H9 (cell line): Measurements from ENCODE around the gene PANK2. TPM values are rescaled to one million over a fixed set of nuclear protein-coding genes. Genes with fewer than 3 reads are reported as not detected.

Source experiments
- DNase-seq: peaks from one replicate; pipeline ENCODE4 v3.0.0-alpha.2; 2017
- H2AFZ ChIP-seq: one replicate; pipeline ENCODE4 v1.6.1; 2013; ENCODE audit warnings: mild to moderate bottlenecking, low read length, control low read depth, moderate library complexity
- H2AK5ac ChIP-seq: 2 replicates; pipeline ENCODE4 v1.6.1; 2013; ENCODE audit warnings: low read length, control low read depth, mixed read lengths; ENCODE audit not compliant: insufficient read length
- H2BK120ac ChIP-seq: one replicate; pipeline ENCODE4 v1.6.1; 2013; ENCODE audit warnings: low read depth, mild to moderate bottlenecking, low read length, control low read depth, inconsistent platforms; ENCODE audit not compliant: poor library complexity, severe bottlenecking
- H2BK12ac ChIP-seq: 2 replicates; pipeline ENCODE4 v1.6.1; 2013; ENCODE audit warnings: low read length, control low read depth, mixed read lengths, low read depth; ENCODE audit not compliant: insufficient read length
- H2BK15ac ChIP-seq: 2 replicates; pipeline ENCODE4 v1.6.1; 2013; ENCODE audit warnings: low read depth, low read length, control low read depth
- H2BK20ac ChIP-seq: one replicate; pipeline ENCODE4 v1.6.1; 2013; ENCODE audit warnings: low read depth, mild to moderate bottlenecking, low read length, control low read depth, inconsistent platforms; ENCODE audit not compliant: poor library complexity, severe bottlenecking
- H2BK5ac ChIP-seq: 2 replicates; pipeline ENCODE4 v1.6.1; 2013; ENCODE audit warnings: low read length, control low read depth, mixed read lengths; ENCODE audit not compliant: insufficient read length
- H3K14ac ChIP-seq: 2 replicates; pipeline ENCODE4 v1.6.1; 2013; ENCODE audit warnings: low read length, control low read depth; ENCODE audit not compliant: insufficient read depth
- H3K18ac ChIP-seq: 2 replicates; pipeline ENCODE4 v1.6.1; 2013; ENCODE audit warnings: low read depth, mild to moderate bottlenecking, mixed read lengths, low read length, control low read depth; ENCODE audit not compliant: insufficient read length
- H3K23ac ChIP-seq: 2 replicates; pipeline ENCODE4 v1.6.1; 2013; ENCODE audit warnings: low read length, control low read depth, mixed read lengths, low read depth; ENCODE audit not compliant: insufficient read length
- H3K23me2 ChIP-seq: 2 replicates; pipeline ENCODE4 v1.6.1; 2013; ENCODE audit warnings: low read depth, mild to moderate bottlenecking, mixed read lengths, low read length, control low read depth; ENCODE audit not compliant: insufficient read length, poor library complexity, severe bottlenecking
- H3K27ac ChIP-seq: 2 replicates; pipeline ENCODE4 v1.5.1; 2013; ENCODE audit warnings: low read length, control low read depth, mixed read lengths, low read depth; ENCODE audit not compliant: insufficient read length
- H3K27me3 ChIP-seq: 2 replicates; pipeline ENCODE4 v1.6.1; 2013; ENCODE audit warnings: low read length, control low read depth, inconsistent platforms; ENCODE audit not compliant: insufficient read depth
- H3K4ac ChIP-seq: 2 replicates; pipeline ENCODE4 v1.6.1; 2013; ENCODE audit warnings: low read depth, mild to moderate bottlenecking, control low read depth, inconsistent platforms, low read length, moderate library complexity
- H3K4me1 ChIP-seq: 2 replicates; pipeline ENCODE4 v1.6.1; 2013; ENCODE audit warnings: low read length, control low read depth, inconsistent platforms; ENCODE audit not compliant: insufficient read depth
- H3K4me2 ChIP-seq: 2 replicates; pipeline ENCODE4 v1.6.1; 2013; ENCODE audit warnings: low read length, control low read depth, mixed read lengths; ENCODE audit not compliant: insufficient read length, insufficient read depth
- H3K56ac ChIP-seq: 2 replicates; pipeline ENCODE4 v1.6.1; 2013; ENCODE audit warnings: low read depth, mild to moderate bottlenecking, mixed read lengths, low read length, control low read depth; ENCODE audit not compliant: insufficient read length
- H3K79me1 ChIP-seq: 2 replicates; pipeline ENCODE4 v1.6.1; 2013; ENCODE audit warnings: low read depth, mild to moderate bottlenecking, moderate library complexity, low read length, control low read depth, inconsistent platforms; ENCODE audit not compliant: insufficient read depth, poor library complexity, severe bottlenecking
- H3K79me2 ChIP-seq: 2 replicates; pipeline ENCODE4 v1.6.1; 2013; ENCODE audit warnings: low read length, control low read depth, inconsistent platforms; ENCODE audit not compliant: insufficient read depth
- H3K9ac ChIP-seq: 2 replicates; pipeline ENCODE4 v1.6.1; 2013; ENCODE audit warnings: low read length, control low read depth, mixed read lengths; ENCODE audit not compliant: insufficient read length; ENCODE audit errors: extremely low read depth
- H3K9me3 ChIP-seq: one replicate; pipeline ENCODE4 v1.6.1; 2013; ENCODE audit warnings: low read depth, low read length, inconsistent platforms; ENCODE audit not compliant: control insufficient read depth
- H3T11ph ChIP-seq: one replicate; pipeline ENCODE4 v1.6.1; 2013; ENCODE audit warnings: mild to moderate bottlenecking, low read length, control low read depth, inconsistent platforms
- H4K20me1 ChIP-seq: one replicate; pipeline ENCODE4 v1.6.1; 2013; ENCODE audit not compliant: control insufficient read depth, insufficient read length, insufficient read depth
- H4K5ac ChIP-seq: 2 replicates; pipeline ENCODE4 v1.6.1; 2013; ENCODE audit warnings: low read depth, mild to moderate bottlenecking, mixed read lengths, low read length, control low read depth; ENCODE audit not compliant: insufficient read length
- H4K8ac ChIP-seq: replicated peaks from 2 replicates; pipeline ENCODE4 v1.6.1; 2013; ENCODE audit warnings: low read length, control low read depth, mixed read lengths, low read depth; ENCODE audit not compliant: insufficient read length
- H4K91ac ChIP-seq: 2 replicates; pipeline ENCODE4 v1.6.1; 2013; ENCODE audit warnings: low read depth, mild to moderate bottlenecking, moderate library complexity, mixed read lengths, low read length, control low read depth; ENCODE audit not compliant: insufficient read length
- H3K27ac Mint-ChIP-seq, 3 experiments: 2 replicates in 2 of 3; 3 replicates in 1 of 3; pipeline ENCODE4 v1.8.0; 2020 to 2021; ENCODE audit warnings: mixed read lengths in 3 of 3, mild to moderate bottlenecking in 1 of 3, moderate library complexity in 1 of 3
- H3K27me3 Mint-ChIP-seq: 2 replicates; pipeline ENCODE4 v1.8.0; 2021; ENCODE audit warnings: low read depth, mild to moderate bottlenecking, moderate library complexity, mixed read lengths
- H3K36me3 Mint-ChIP-seq, 3 experiments: 2 replicates in 2 of 3; 3 replicates in 1 of 3; pipeline ENCODE4 v1.8.0; 2020 to 2021; ENCODE audit warnings: low read depth in 3 of 3, mixed read lengths in 3 of 3; ENCODE audit not compliant: insufficient read depth in 1 of 3
- H3K4me1 Mint-ChIP-seq, 2 experiments: 2 replicates each; pipeline ENCODE4 v1.8.0; 2020; ENCODE audit warnings: mixed read lengths in 2 of 2
- H3K4me3 Mint-ChIP-seq, 2 experiments: 2 replicates in 1 of 2; 3 replicates in 1 of 2; pipeline ENCODE4 v1.8.0; 2020 to 2021; ENCODE audit warnings: mild to moderate bottlenecking in 2 of 2, mixed read lengths in 2 of 2, moderate library complexity in 1 of 2
- H3K9me3 Mint-ChIP-seq, 2 experiments: 2 replicates in 1 of 2; 3 replicates in 1 of 2; pipeline ENCODE4 v1.8.0; 2020; ENCODE audit warnings: mild to moderate bottlenecking in 2 of 2, mixed read lengths in 2 of 2, moderate library complexity in 1 of 2
- CTCF ChIP-seq: fragments of 200-600 bp; sonication (generic); conservative IDR thresholded peaks from 3 replicates; pipeline ENCODE4 v1.8.0; 2021; ENCODE audit warnings: antibody characterized with exemption, mild to moderate bottlenecking
- WGBS: extraction: QIAGEN DNeasy Blood & Tissue Kit; methylation state at CpG from one replicate; pipeline ENCODE4 v1.1.7; 2013; ENCODE audit warnings: missing lambda C conversion rate, low lambda C conversion rate, mixed read lengths; ENCODE audit not compliant: insufficient read length; ENCODE audit errors: extremely low coverage; 5-methylcytosine and 5-hydroxymethylcytosine counted together
- total RNA-seq: library from RNA; stranded (reverse); gene quantifications from 2 replicates; pipeline ENCODE4 v1.2.1, GENCODE V29; 2021

Gene PANK2
- total RNA-seq, 1 experiment from 2014 or later: 65.4 TPM

GRCh38 chr20:3932277-3932676, 43.1 kb downstream of the PANK2 start:
- no peak for DNase-seq
- Histone ChIP-seq H2BK12ac (no peak overlapping the region), H4K91ac (no peak overlapping the region), H3K79me1 (no peaks in the 10 kb centered on the region), H3K27ac (no peak overlapping the region), H4K8ac (no peak overlapping the region), H3K14ac (no peak overlapping the region), H2BK5ac (no peak overlapping the region), H4K20me1 (no peaks in the 10 kb centered on the region), H2AFZ (no peak overlapping the region), H3K9me3 (no peaks in the 10 kb centered on the region), H3K79me2 (no peaks in the 10 kb centered on the region), H2BK15ac (no peak overlapping the region), H3K27me3 (0 out of 2 replicates have a peak, but pooled peaks cover 1% of the 10 kb centered on the region), H3K23me2 (no peaks in the 10 kb centered on the region), H3K56ac (no peak overlapping the region), H3K23ac (no peak overlapping the region), H2AK5ac (no peak overlapping the region), H3K9ac (no peak overlapping the region), H3K18ac (no peak overlapping the region), H2BK120ac (no peak overlapping the region), H3T11ph (no peak overlapping the region), H2BK20ac (no peak overlapping the region), H3K4me1 (no peaks in the 10 kb centered on the region), H3K4me2 (no peak overlapping the region), H4K5ac (no peak overlapping the region), H3K4ac (no peak overlapping the region)
- Mint-ChIP-seq H3K27ac (no peak overlapping the region), H3K4me1 (peaks cover 10 to 15% of the 10 kb centered on the region in 2 experiments), H3K9me3 (no peaks in the 10 kb centered on the region), H3K27me3 (no peaks in the 10 kb centered on the region; the same call in 1 of the 2 replicates), H3K36me3 (peaks cover 4 to 13% (median 5%) of the 10 kb centered on the region in 3 experiments; a peak in 5 of 7 replicates), H3K4me3 (no peak overlapping the region)
- TF ChIP-seq CTCF: no peak
- no CpG with 5 or more reads among the region's 4 CpGs for WGBS
